GM10266 (cell line): ENCODE data around the gene MACF1.

Source experiments
- DNase-seq: peaks from one replicate; pipeline ENCODE4 v3.0.0; 2012; ENCODE audit errors: extremely low spot score
- CTCF ChIP-seq: IDR thresholded peaks from 2 replicates; pipeline ENCODE4 v1.5.1; 2012; ENCODE audit warnings: mild to moderate bottlenecking, low read depth; ENCODE audit not compliant: control insufficient read depth, insufficient read depth; ENCODE audit errors: missing control alignments

Gene MACF1

GRCh38 chr1:39425151-39425550 is 220.7 kb downstream of the MACF1 start:
- no peak for TF ChIP-seq CTCF
- DNase-seq, result no peak

- TF ChIP-seq CTCF, result no peak
- DNase-seq, result no peak
Observed at GRCh38 chr1:39425634-39426033, 221.1 kb downstream of the MACF1 start.

- no peak for DNase-seq
- TF ChIP-seq CTCF, result no peak
Observed at GRCh38 chr1:39426346-39426745, 221.9 kb downstream of the MACF1 start.

- no peak for DNase-seq
- TF ChIP-seq CTCF, result no peak
Observed at GRCh38 chr1:39427374-39427773, 222.9 kb downstream of the MACF1 start.

- no peak for TF ChIP-seq CTCF
Observed at GRCh38 chr1:39427912-39428311, 223.4 kb downstream of the MACF1 start.

GRCh38 chr1:39431927-39432326 is 227.4 kb downstream of the MACF1 start:
- no peak for DNase-seq
- TF ChIP-seq CTCF, result no peak

More at GRCh38 chr1:39427912-39428311, 223.4 kb downstream of the MACF1 start:
- DNase-seq, result no peak

- no peak for DNase-seq
- TF ChIP-seq CTCF, result no peak
Observed at GRCh38 chr1:39434797-39435395, 230.4 kb downstream of the MACF1 start.
